Effector CD8-positive, alpha-beta T cell (primary cell): Measurements from ENCODE around the gene INTS1.
A peak's percentile ranks its signal among the peaks of the same experiment; 100 is the strongest.

Experiments
- DNase-seq: peaks from one replicate; lab custom pipeline; 2025; lab: John Stamatoyannopoulos, UW

INTS1 gene

GRCh38 chr7:1541431-1542162, 37.4 kb upstream of the INTS1 start:
- DNase-seq = no peak

DNA sequence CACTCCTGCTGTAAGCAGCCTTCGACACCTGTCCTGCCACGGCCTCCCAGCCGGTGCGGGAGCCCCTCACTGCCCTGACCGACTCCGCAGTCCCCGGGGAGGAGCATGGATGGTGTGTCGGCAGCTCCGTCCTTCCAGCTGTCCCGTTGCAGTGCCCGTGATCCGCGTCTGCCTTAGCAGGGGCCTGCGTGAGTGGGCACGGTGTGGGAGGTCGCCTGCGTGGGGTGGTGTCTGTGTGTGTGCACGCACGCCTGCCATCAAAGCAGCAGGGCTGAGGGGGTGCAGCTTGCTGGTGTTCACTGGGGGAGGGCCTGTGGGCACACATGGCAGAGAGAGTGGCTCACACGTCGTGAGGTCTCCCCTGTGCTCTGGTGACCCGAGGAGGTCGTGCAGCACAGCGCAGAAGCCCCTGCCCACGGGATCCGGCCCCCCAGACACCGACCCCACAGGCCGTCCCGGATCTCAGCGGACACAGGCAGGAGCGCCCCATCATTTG, 36.6 kb upstream of the INTS1 start:
- DNase-seq = no peak

DNA sequence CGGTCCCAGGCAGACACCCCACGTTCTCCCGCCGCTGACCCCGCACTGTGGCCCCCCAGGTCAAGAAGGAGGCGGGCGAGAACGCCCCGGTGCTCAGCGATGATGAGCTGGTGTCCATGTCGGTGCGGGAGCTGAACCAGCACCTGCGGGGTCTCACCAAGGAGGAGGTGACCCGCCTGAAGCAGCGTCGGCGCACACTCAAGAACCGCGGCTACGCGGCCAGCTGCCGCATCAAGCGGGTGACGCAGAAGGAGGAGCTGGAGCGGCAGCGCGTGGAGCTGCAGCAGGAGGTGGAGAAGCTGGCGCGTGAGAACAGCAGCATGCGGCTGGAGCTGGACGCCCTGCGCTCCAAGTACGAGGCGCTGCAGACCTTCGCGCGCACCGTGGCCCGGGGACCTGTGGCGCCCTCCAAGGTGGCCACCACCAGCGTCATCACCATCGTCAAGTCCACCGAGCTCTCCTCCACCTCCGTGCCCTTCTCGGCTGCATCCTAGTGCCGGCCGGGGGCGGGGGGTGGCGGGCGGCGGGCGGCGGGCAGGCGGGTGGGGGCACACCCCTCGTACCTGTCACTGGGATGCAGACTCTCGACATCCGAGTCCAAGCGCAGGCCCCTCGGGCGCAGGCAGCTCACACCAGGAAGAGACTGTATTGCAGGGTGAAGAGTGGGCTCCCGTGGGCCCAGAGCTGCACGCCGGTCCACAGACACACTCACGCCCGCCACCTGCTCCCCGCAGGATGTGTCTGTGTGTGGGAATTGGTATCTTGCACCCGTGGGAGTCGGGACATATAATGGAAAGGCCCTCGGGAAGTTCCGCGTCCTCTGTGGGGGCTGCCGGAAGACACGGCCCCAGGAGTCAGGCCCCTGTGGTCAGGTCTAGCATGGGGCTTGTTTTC, 35.9 kb upstream of the INTS1 start:
- no peak for DNase-seq

DNA sequence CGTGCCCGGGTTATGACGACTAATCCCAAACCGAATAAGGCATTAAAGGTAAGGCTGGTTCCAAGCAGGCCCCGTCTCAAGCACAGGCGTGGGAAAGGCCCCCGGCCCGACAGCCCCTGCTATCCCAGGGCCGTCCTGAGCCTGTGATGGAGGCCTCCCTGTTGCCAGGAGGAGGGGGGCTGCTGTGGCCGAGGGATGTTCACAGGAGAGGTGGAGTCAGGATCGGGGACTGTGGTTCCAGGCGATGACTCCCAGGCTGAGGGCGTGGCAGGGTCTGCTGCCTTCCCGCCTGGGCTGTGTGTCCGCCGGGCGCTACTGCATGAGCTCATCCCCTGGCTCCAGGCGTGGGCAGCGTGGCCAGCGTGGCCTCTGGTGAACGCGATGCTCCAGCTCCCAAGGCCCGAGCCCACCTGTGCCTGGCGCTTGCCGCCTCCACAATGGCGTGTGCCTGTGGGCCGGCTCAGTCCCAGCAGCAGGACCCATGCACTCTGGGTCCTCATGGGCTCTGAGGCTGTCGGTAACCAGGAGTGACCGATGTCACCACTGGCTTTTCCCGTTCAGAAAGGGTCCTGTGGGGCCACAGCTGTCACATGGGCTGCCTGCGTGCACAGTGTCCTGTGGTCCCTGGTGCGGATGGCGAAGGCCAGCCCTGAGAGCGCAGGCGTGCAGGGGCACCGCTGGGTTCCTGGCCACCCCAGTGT, 35.1 kb upstream of the INTS1 start:
- no peak for DNase-seq

DNA sequence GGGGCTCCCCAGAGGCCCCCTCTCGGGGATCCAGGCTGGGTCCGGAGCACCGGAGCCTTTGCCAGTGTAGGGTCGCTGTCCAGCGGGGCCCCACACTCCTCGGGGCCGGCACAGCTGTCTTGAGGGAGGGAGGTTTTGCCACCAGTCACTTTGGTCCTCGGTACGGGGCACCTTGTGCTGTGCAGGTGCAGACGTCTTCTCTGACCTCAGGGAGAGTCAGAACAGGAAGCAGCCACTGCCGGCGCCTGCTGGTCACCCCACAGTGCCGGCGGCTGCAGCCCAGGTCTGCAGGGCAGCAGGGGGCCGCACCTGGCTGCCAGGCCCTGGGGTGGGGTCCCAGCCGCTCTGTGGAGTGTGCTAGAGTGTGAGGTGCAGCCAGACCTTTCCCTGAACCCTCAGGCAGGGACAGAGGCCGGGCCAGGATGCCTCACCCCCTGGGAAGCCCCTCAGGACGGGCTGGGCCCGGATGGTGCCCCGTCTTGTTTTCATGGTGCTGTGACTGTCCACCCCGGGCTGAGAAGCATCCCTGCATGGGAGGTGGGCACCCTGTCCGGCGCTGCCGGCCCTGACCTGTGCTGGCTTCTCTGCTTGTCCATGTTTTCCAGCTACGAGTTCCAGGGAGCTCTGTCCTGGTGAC, 34.5 kb upstream of the INTS1 start:
- DNase-seq = no peak

DNA sequence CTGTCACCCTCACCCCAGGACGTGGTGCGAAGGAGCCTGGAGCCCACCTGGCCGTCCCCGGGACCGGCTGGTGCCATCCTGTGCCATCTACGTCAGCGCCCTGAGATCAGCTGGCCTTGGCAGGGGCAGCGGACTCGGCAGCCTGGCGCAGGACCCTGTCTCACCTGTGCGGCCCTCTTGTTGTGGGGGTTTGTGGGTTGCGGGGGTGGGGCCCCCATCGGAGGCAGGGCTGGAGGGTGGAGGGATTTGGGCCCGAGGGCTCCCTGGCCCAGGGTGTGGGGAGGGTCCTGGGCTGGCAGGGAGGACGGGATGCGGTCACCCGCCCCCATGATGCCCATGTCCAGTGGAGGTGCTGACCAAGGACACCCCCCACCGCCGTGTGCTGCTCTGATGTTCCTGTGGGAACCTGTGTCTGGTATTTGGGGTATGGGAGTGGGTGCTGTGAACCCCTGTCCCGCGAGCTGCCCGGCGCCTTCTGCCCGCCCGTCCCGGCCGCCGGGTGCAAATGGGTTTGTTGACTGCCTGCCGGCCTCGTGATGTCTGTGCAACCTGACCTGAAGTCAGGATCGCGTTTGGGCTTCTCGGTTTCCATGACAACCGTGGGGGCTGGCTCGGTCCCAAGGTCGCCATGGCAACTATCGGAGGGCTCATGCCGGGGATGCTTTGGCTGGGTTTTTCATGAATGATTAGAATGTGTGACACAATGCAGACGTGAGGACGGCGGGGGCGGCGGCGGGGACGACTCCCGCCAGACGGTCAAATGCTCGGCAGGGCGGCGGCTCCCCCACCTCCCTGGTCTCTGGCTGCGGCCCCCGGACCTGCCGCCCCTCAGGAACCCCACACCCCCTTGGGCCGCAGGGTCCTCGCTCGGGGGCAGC, 33.6 kb upstream of the INTS1 start:
- peak; percentile 22 for DNase-seq

DNA sequence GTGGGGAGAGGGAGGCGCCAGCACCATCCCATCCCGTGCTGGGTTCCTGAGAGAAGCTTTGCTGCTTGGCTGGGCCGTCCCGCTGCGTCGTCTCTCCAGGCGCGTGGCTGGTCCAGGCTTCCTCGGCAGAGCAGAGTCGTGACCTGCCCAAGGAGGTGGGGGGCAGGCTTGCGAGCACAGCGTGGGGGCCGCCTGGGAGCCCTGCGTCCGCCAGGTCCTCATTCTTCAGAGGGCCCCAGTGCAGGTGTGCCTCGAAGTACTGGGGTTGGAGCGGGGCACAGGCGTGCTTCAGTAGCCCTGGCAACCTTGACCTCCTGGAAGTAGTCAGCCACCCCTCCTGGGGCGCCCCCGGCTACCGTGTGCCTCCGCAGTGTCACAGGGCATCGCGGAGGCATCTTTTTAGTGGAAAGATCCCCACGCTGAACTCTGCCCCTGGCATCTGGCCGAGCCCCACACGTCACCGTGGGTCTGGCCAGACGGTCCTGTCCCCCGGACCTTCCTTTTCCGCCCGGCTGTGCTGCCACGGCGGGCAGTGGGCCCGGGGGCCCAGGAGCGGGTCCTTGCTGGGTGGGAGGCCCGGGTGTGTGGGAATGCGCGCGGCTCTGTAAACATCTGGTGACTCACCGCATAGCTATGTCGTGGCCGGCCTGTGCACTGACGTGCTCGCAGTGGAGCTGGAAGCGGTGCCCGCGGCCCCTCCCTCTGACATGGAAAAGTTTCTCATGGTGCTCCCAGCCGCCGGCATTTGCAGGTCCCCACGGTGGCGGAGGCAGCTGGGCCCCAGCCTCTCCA, 32.8 kb upstream of the INTS1 start:
- no peak for DNase-seq

- DNase-seq = no peak
These were observed 32.2 kb upstream of the INTS1 start for GRCh38 chr7:1536455-1536742.

DNA sequence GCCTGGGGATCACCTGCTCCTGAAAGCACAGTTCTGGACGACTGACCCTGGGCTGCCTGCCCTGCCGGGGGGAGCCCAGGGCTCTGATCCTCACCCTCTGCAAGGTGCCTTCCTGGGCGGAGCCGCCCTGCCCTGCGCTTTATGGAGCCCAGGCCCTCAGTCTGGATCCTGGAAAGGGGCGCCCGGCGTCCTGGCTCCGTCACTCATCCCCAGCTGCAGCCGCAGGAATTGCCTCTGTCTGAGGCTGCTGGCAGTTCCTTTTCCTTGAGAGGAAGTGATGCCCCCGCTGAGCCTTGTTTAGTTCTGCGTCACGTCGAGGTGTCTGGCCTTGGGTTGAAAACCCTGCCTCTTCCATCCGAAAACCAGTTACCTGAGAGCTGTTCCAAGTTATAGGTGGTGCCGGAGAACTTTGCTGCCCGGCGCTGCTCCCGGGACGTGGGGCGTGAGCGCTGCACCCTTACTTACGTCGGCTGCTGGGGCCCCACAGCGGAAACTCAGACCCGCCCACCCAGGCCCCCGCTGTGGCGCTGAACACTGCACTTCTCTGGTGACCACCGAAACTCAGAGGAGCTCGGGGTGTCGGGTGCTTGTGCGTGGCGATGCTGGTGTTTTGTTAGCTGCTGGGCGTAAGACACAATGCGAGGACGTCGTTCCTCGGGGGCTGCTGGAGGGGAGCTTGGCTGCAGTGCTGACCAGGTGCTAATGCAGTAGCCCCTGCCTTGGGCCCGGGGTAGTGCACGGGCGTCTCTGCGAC, 31.7 kb upstream of the INTS1 start:
- no peak for DNase-seq

DNA sequence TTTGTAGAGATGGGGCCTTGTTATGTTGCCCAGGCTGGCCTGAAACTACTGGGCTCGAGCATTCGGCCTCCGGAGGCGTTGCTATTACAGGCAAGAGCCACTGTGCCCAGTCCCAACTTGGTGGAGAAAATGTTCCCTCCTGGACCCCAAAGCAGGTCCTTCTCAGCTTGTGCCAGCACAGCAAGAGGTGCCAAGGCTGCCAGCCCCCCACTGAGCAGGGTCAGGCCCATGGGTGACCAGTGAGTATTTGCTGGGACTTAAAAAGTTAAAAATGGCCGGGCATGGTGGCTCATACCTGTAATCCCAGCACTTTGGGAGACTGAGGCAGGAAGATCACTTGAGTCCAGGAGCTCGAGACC, 30.9 kb upstream of the INTS1 start:
- DNase-seq = no peak

DNA sequence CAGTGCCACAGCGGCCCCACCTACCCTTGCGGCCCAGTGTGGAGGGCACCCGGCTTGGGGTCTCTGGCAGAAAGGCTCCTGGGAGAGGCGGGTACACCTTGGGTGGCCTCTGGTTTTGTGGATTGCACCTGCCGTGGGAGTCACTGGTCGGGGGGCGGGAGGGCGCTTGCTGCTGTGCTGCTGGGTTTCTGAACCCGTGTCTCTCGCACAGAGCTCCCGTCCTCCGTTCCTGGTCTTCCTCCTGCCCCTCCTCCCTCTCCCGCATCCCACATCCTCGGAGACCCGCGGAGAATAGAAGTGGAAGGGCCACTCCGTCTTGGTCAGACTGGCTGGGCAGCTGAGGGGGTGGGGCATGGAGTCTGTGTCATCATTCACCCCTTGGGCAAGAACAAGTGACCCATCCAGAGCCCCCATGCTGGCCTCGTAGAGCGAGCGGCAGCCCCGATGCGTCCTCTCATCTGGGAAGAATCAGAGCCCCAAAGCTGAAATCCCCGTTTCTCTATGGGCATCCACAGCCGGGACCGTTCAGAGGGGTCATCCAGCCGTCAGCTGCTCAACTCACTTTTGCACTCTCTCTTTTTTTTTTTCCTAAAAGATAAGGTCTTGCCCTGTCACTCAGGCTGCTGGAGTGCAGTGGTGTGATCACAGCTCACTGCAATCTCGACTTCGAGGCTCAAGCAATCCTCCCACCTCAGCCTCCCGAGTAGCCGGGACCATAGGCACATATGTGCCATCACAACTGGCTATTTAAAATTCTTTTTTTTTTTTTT, 30.3 kb upstream of the INTS1 start:
- no peak for DNase-seq

DNA sequence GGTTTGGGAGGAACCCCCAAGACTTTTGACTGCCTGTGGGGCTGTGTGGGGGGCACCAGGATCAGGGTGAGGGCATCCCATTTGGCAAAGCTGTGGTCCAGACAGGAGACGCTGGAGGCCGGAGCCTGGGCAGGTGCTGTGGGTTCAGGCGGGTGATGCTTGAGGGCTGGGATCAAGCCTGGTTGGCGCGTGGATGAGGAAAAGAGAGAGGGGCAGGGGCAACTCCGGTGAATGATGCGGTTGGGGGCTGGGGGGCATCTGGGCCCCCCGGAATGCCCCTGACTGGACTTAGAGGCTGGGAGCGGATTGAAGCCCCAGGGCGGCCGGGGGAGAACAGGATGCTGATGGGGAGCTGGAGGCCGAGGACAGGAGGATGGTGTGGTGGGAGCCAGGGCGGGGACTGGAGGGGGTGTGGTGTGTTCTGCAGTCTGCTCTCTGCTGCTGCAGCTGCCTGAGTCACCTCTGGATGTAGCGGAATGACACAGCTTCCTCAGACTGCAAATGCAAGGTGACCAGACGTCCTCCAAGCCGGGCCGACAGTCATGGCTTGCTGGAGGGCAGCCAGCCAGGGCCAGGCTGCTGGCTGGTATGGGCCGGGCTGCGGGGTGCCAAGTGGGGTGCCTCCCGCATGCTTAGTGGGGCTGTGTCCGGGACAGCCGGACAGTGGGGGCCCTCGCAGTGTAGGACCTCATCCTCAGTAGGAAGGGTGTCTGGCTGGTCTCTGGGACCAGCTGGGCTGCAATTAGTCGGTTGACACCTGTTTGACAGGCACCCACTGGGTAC, 29.5 kb upstream of the INTS1 start:
- DNase-seq = no peak

DNA sequence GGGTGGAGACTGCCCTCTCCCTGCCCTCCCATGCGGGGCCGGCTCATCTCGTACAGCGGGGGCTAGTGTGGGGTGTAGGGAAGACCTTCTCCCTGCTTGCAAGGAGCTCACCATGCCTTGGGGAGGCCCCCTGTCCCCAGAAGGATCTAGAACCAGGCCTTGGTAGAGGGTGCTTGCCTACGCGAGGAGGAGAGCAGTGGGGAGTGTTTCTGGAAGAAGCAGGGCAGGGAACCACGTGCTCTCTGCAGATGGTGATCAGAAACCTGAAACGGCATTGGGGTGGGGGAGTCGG, 29.0 kb upstream of the INTS1 start:
- no peak for DNase-seq

- peak; percentile 34 for DNase-seq
These were observed 28.5 kb upstream of the INTS1 start for GRCh38 chr7:1532456-1533254.

DNA sequence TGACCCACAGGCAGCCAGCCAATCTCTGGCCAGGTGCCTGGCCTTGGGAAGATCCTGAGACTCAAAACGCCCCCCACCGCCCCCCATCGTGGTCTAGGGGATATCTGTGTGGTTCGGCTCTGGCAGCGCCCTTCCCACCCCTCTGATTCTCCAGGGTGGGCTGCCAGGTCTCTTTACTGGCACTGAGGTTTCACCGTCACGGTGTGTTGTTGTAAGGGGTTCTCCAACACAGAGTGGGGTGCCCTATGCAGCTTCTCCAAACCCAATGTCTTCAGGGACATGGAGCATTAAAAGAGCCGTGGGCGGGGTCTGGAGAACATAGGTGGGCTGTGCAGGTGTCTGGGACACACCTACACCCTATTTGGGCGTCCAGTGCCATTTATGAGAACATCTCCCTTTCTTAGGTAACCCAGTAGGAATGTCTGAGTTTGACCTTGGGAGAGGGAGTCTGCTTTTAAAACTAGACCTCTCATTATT, 27.8 kb upstream of the INTS1 start:
- no peak for DNase-seq

GRCh38 chr7:1531263-1531978, 27.2 kb upstream of the INTS1 start:
- DNase-seq = peak; percentile 48

- peak; percentile 48 for DNase-seq
These were observed 26.7 kb upstream of the INTS1 start for GRCh38 chr7:1530946-1531262.
